A549 treated with AZD2906 at 1 μM for 4 hours (cell line): ENCODE data around the gene ASCC2. TPM values are rescaled to one million over a fixed set of nuclear protein-coding genes. Genes with fewer than 3 reads are reported as not detected.

Source experiments
- total RNA-seq: library from RNA; stranded (reverse); fragments of 200-300 nt; extraction: Qiagen RNA extraction; gene quantifications from 5 replicates; pipeline ENCODE4 v1.2.3, GENCODE V29; 2022

The ASCC2 gene
- 25.7 to 32.5 TPM (median 27.8 TPM) in 5 replicates for total RNA-seq

GRCh38 chr22:29837741-29838598, at the start of gene ASCC2:
TSS of gene ASCC2 (minus strand) at chr22:29838274. CDS start at chr22:29832325, 5,949 bp downstream.

GRCh38 chr22:29883045-29883774, 45.1 kb upstream of the ASCC2 start, which contains the start of gene MTMR3:
TSS of gene MTMR3 (plus strand) at chr22:29883174. CDS start at chr22:29971060, 87,886 bp downstream.

GRCh38 chr22:29767171-29768051, 70.7 kb downstream of the ASCC2 start, which contains the start of gene UQCR10:
TSS of gene UQCR10 (plus strand) at chr22:29767369. CDS start at chr22:29767399, 30 bp downstream.

GRCh38 chr22:29766632-29767170, 71.4 kb downstream of the ASCC2 start, which contains the start of gene ZMAT5:
TSS of gene ZMAT5 (minus strand) at chr22:29767007. CDS start at chr22:29748544, 18,463 bp downstream.

Other genes starting within 250 kb of the ASCC2 start
- 11.1 to 14.6 TPM (median 11.4 TPM) in 5 replicates for gene NF2, start 234.6 kb downstream of the ASCC2 start, total RNA-seq
- 0.08 to 0.20 TPM (median 0.17 TPM) in 5 replicates for gene CABP7, start 118.3 kb downstream of the ASCC2 start, total RNA-seq
- 13.4 to 20.1 TPM (median 19.1 TPM) in 5 replicates for gene ZMAT5, start 71.3 kb downstream of the ASCC2 start, total RNA-seq
- gene UQCR10, start 70.9 kb downstream of the ASCC2 start, total RNA-seq = 113 to 127 TPM (median 116 TPM) in 5 replicates
- 7.7 to 9.3 TPM (median 8.6 TPM) in 5 replicates for gene MTMR3, start 44.9 kb upstream of the ASCC2 start, total RNA-seq
- not detected in 5 replicates for gene HORMAD2, start 242.2 kb upstream of the ASCC2 start, total RNA-seq